ENCODE results near the gene DNAJB9. TPM values are rescaled to one million over a fixed set of nuclear protein-coding genes. Genes with fewer than 3 reads are reported as not detected.

Gene DNAJB9
- total and polyA plus RNA-seq, 2 experiments from 2014 or later = 33.8 to 39.3 TPM

GRCh38 chr7:108623220-108623619 lies 53.5 kb downstream of the DNAJB9 start:
- Histone ChIP-seq H3K9me3 (ENCODE audit: low read depth) (no peaks in the 10 kb centered on the region), H3K4me1 (ENCODE audit: insufficient read depth) (no peaks in the 10 kb centered on the region), H3K4me3 (no peak overlapping the region), H2AFZ (no peak overlapping the region), H3K9me2 (ENCODE audit: insufficient read depth) (no peaks in the 10 kb centered on the region), H3K79me2 (ENCODE audit: insufficient read depth) (no peaks in the 10 kb centered on the region), H4K20me1 (ENCODE audit: insufficient read depth) (no peaks in the 10 kb centered on the region), H3F3A (ENCODE audit: insufficient read depth) (no peaks in the 10 kb centered on the region), H3K27me3 (replicated peaks; ENCODE audit: insufficient read depth) (no peaks in the 10 kb centered on the region; the same call in 1 of the 2 replicates), H3K36me3 (ENCODE audit: low read depth) (no peaks in the 10 kb centered on the region), H3K4me2 (ENCODE audit: unreplicated experiment) (no peak overlapping the region), H3K27ac (no peak overlapping the region), H3K9ac (no peak overlapping the region)
- 49% methylated on average over 5 of the region's 5 CpGs for WGBS, 2 experiments (ENCODE audit: low coverage in 1 of 2, low lambda C conversion rate in 2 of 2, missing lambda C conversion rate in 2 of 2)
- TF ChIP-seq EZH2 (IDR thresholded peaks at IDR 0.05; ENCODE audit: insufficient read depth, poor library complexity, severe bottlenecking) = no peak
- TF ChIP-seq EZH2phosphoT487 (IDR thresholded peaks at IDR 0.05; ENCODE audit: insufficient read depth, low read depth) = no peak
- in situ Hi-C loops (cut with MboI) = no loop called here
- DNase-seq = no peak

Other genes starting within 250 kb of the DNAJB9 start
- 7.0 and 11.0 TPM in 2 replicates for gene NRCAM, start 113.4 kb upstream of the DNAJB9 start, total RNA-seq (2014; rRNA removed; shearing (Covaris generic))
- 5.1 and 5.6 TPM in 2 replicates for gene NRCAM, start 113.4 kb upstream of the DNAJB9 start, polyA plus RNA-seq (2016; fragmentation: Nextera tagmentation; extraction: Ambion mirVana)
- gene PNPLA8, start 43.7 kb upstream of the DNAJB9 start, total RNA-seq (2014; rRNA removed; shearing (Covaris generic)) = 32.2 and 33.4 TPM in 2 replicates
- gene PNPLA8, start 43.7 kb upstream of the DNAJB9 start, polyA plus RNA-seq (2016; fragmentation: Nextera tagmentation; extraction: Ambion mirVana) = 29.1 and 31.0 TPM in 2 replicates
- 30.9 and 31.2 TPM in 2 replicates for gene THAP5, start 168 bp upstream of the DNAJB9 start, total RNA-seq (2014; rRNA removed; shearing (Covaris generic))
- gene THAP5, start 168 bp upstream of the DNAJB9 start, polyA plus RNA-seq (2016; fragmentation: Nextera tagmentation; extraction: Ambion mirVana) = 23.3 and 23.8 TPM in 2 replicates

Measured in GM23248 (cell line).